Adipocyte (in vitro differentiated cells): ENCODE data around the gene LRFN2.

ENCODE experiments used
- DNase-seq: peaks from one replicate; pipeline ENCODE4 v3.0.0-alpha.2; 2015; ENCODE audit warnings: low read depth
- H3K27me3 ChIP-seq: replicated peaks from 2 replicates; pipeline ENCODE4 v1.7.0; 2013; ENCODE audit warnings: mild to moderate bottlenecking, low read length, moderate library complexity; ENCODE audit not compliant: control insufficient read depth, insufficient read depth
- H3K36me3 ChIP-seq: 2 replicates; pipeline ENCODE4 v1.7.0; 2013; ENCODE audit warnings: low read length, mild to moderate bottlenecking, moderate library complexity; ENCODE audit not compliant: control insufficient read depth, insufficient read depth, severe bottlenecking
- H3K4me1 ChIP-seq: 2 replicates; pipeline ENCODE4 v1.7.0; 2013; ENCODE audit warnings: mild to moderate bottlenecking, low read length, moderate library complexity; ENCODE audit not compliant: control insufficient read depth, insufficient read depth
- H3K4me3 ChIP-seq: 2 replicates; pipeline ENCODE4 v1.7.0; 2013; ENCODE audit warnings: mild to moderate bottlenecking, low read length, moderate library complexity
- H3K9ac ChIP-seq: 2 replicates; pipeline ENCODE4 v1.7.0; 2013; ENCODE audit warnings: mild to moderate bottlenecking, low read length, moderate library complexity
- H3K9me3 ChIP-seq: 2 replicates; pipeline ENCODE4 v1.7.0; 2013; ENCODE audit warnings: mild to moderate bottlenecking, low read length, moderate library complexity; ENCODE audit not compliant: control insufficient read depth

LRFN2 gene

GRCh38 chr6:40614671-40615070 is 27.5 kb upstream of the LRFN2 start:
- H3K27me3 ChIP-seq: peaks cover 40% of the 10 kb centered on the region
- no peak for DNase-seq
- peaks cover 10% of the 10 kb centered on the region for H3K9me3 ChIP-seq
- no peaks in the 10 kb centered on the region for H3K36me3 ChIP-seq
- no peak overlapping the region for H3K4me3 ChIP-seq
- no peak overlapping the region for H3K9ac ChIP-seq
- H3K4me1 ChIP-seq: no peaks in the 10 kb centered on the region

- DNase-seq: no peak
- Histone ChIP-seq H3K9ac (no peak overlapping the region), H3K27me3 (peaks cover 37% of the 10 kb centered on the region), H3K4me1 (no peaks in the 10 kb centered on the region), H3K9me3 (peaks cover 3% of the 10 kb centered on the region), H3K36me3 (no peaks in the 10 kb centered on the region), H3K4me3 (no peak overlapping the region)
These were observed 24.7 kb upstream of the LRFN2 start for GRCh38 chr6:40611912-40612311.

- no peak overlapping the region for H3K4me3 ChIP-seq
- H3K9ac ChIP-seq: no peak overlapping the region
- no peaks in the 10 kb centered on the region for H3K4me1 ChIP-seq
- H3K27me3 ChIP-seq: peaks cover 39% of the 10 kb centered on the region
- H3K36me3 ChIP-seq: no peaks in the 10 kb centered on the region
- H3K9me3 ChIP-seq: peaks cover 2% of the 10 kb centered on the region
- no peak for DNase-seq
These were observed 24.3 kb upstream of the LRFN2 start for GRCh38 chr6:40611434-40611833.

- H3K4me1 ChIP-seq: no peaks in the 10 kb centered on the region
- H3K9ac ChIP-seq: no peak overlapping the region
- no peaks in the 10 kb centered on the region for H3K36me3 ChIP-seq
- no peak for DNase-seq
- no peak overlapping the region for H3K4me3 ChIP-seq
- H3K27me3 ChIP-seq: peaks cover 43% of the 10 kb centered on the region
- H3K9me3 ChIP-seq: no peaks in the 10 kb centered on the region
These were observed 23.1 kb upstream of the LRFN2 start for GRCh38 chr6:40610229-40610628.

GRCh38 chr6:40606981-40607380 is 19.8 kb upstream of the LRFN2 start:
- H3K9ac ChIP-seq: no peak overlapping the region
- DNase-seq: no peak
- no peak overlapping the region for H3K4me3 ChIP-seq
- H3K9me3 ChIP-seq: no peaks in the 10 kb centered on the region
- H3K27me3 ChIP-seq: peaks cover 49% of the 10 kb centered on the region
- H3K4me1 ChIP-seq: no peaks in the 10 kb centered on the region
- H3K36me3 ChIP-seq: no peaks in the 10 kb centered on the region

- Histone ChIP-seq H3K9ac (no peak overlapping the region), H3K4me1 (no peaks in the 10 kb centered on the region), H3K27me3 (peaks cover 49% of the 10 kb centered on the region)
These were observed 19.4 kb upstream of the LRFN2 start for GRCh38 chr6:40606526-40606925.

GRCh38 chr6:40604082-40604481 is 16.9 kb upstream of the LRFN2 start:
- H3K9me3 ChIP-seq: peaks cover 2% of the 10 kb centered on the region
- no peaks in the 10 kb centered on the region for H3K36me3 ChIP-seq
- DNase-seq: no peak
- H3K4me1 ChIP-seq: no peaks in the 10 kb centered on the region
- no peak overlapping the region for H3K4me3 ChIP-seq
- peaks cover 63% of the 10 kb centered on the region for H3K27me3 ChIP-seq
- H3K9ac ChIP-seq: no peak overlapping the region

More at GRCh38 chr6:40606526-40606925, 19.4 kb upstream of the LRFN2 start:
- Histone ChIP-seq H3K36me3 (no peaks in the 10 kb centered on the region), H3K4me3 (no peak overlapping the region), H3K9me3 (no peaks in the 10 kb centered on the region)
- DNase-seq: no peak

- no peak overlapping the region for H3K9ac ChIP-seq
- no peak for DNase-seq
- H3K27me3 ChIP-seq: peaks cover 61% of the 10 kb centered on the region
- H3K4me1 ChIP-seq: no peaks in the 10 kb centered on the region
- H3K4me3 ChIP-seq: no peak overlapping the region
- no peaks in the 10 kb centered on the region for H3K36me3 ChIP-seq
- H3K9me3 ChIP-seq: peaks cover 7% of the 10 kb centered on the region
These were observed 12.4 kb upstream of the LRFN2 start for GRCh38 chr6:40599555-40599954.

GRCh38 chr6:40598516-40598915 is 11.4 kb upstream of the LRFN2 start:
- DNase-seq: no peak
- peaks cover 62% of the 10 kb centered on the region for H3K27me3 ChIP-seq
- no peaks in the 10 kb centered on the region for H3K4me1 ChIP-seq
- H3K9me3 ChIP-seq: peaks cover 7% of the 10 kb centered on the region
- no peak overlapping the region for H3K9ac ChIP-seq
- no peak overlapping the region for H3K4me3 ChIP-seq
- H3K36me3 ChIP-seq: no peaks in the 10 kb centered on the region

- Histone ChIP-seq H3K9ac (no peak overlapping the region), H3K27me3 (peaks cover 57% of the 10 kb centered on the region), H3K4me1 (no peaks in the 10 kb centered on the region), H3K36me3 (no peaks in the 10 kb centered on the region), H3K4me3 (no peak overlapping the region), H3K9me3 (peaks cover 7% of the 10 kb centered on the region)
- no peak for DNase-seq
These were observed 10.1 kb upstream of the LRFN2 start for GRCh38 chr6:40597301-40597700.

GRCh38 chr6:40588480-40588879 is 1.3 kb upstream of the LRFN2 start:
- peaks cover 69% of the 10 kb centered on the region for H3K27me3 ChIP-seq
- H3K36me3 ChIP-seq: no peaks in the 10 kb centered on the region
- H3K9ac ChIP-seq: no peak overlapping the region
- no peaks in the 10 kb centered on the region for H3K9me3 ChIP-seq
- H3K4me3 ChIP-seq: no peak overlapping the region
- DNase-seq: no peak
- no peaks in the 10 kb centered on the region for H3K4me1 ChIP-seq

- H3K4me1 ChIP-seq: no peaks in the 10 kb centered on the region
- no peaks in the 10 kb centered on the region for H3K36me3 ChIP-seq
- no peak overlapping the region for H3K4me3 ChIP-seq
- H3K9ac ChIP-seq: no peak overlapping the region
- no peak for DNase-seq
- H3K27me3 ChIP-seq: peaks cover 70% of the 10 kb centered on the region
- H3K9me3 ChIP-seq: no peaks in the 10 kb centered on the region
These were observed 863 bp upstream of the LRFN2 start for GRCh38 chr6:40588070-40588384.
